Activated CD8-positive, alpha-beta memory T cell treated with anti-CD3 and anti-CD28 coated beads, Interleukin-2, amount 50 U/mL, for 1 hour (primary cell): Measurements from ENCODE around the gene PACRG.

Experiments used
- DNase-seq: peaks from one replicate; pipeline ENCODE4 v3.0.0-alpha.2; 2020; ENCODE audit errors: extremely low read depth

Gene PACRG

GRCh38 chr6:163008626-163009025 is 280.9 kb downstream of the PACRG start:
- no peak for DNase-seq

DNA sequence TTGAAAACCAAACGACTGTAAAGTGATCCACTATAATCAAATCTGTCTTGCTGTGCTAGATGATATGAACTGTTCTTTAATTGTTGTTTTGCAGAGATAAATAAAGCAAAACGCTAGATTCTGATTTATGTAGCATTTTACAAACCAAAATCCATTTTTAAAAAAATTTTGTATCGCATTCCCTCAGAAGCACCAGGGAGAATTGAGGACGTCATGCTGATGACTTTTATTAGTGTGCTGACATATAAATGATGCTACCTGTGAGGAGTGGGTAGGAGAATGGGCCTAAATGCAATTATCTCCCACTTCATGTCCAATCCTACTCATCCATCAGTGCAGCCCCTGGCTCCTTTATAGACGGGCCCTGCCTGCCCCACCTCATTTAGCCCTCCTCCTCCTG is 282.4 kb downstream of the PACRG start:
- DNase-seq: no peak

GRCh38 chr6:163014736-163015135 is 287.0 kb downstream of the PACRG start:
- DNase-seq: no peak

DNA sequence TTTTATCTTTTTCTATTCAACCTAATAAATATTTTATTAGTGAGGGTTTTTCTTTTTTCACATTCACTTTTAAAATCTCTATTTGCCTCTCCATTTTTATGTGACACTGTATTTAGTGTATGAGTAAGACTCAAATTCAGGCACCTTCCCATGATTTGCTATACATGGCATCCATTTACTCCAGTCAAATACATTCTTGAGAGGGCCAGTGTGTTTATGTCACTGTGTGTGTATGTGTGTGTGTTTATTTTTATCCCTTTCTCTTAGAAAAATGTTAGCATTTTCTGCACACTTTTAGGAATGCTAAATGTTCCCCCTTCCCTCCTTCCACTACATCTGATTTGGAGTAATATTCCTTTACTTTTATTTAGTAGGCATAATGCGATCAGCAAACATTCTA is 290.0 kb downstream of the PACRG start:
- DNase-seq: no peak

DNA sequence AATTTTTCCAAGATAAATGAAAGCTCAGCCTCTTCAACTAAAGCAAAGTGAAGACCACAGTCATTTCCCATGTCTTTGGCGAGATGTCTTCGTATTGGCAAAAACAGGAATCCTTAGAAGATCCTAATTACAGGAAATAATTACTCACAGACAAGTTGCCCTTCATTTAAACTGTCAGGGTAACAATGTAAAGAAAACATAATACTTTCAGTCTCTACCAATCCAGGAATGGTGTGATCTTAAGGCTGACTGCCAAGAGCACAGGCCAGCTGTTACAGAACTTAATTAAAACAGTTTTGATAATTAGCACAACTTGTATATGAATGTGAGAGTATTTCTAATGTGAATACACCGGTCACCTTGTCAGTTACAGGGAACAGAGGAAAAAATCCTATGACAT is 292.2 kb downstream of the PACRG start:
- DNase-seq: no peak

GRCh38 chr6:163021054-163021453 is 293.3 kb downstream of the PACRG start:
- DNase-seq: no peak

GRCh38 chr6:163023700-163024099 is 295.9 kb downstream of the PACRG start:
- no peak for DNase-seq

- no peak for DNase-seq
Measured at GRCh38 chr6:163026893-163027292, 299.1 kb downstream of the PACRG start.

DNA sequence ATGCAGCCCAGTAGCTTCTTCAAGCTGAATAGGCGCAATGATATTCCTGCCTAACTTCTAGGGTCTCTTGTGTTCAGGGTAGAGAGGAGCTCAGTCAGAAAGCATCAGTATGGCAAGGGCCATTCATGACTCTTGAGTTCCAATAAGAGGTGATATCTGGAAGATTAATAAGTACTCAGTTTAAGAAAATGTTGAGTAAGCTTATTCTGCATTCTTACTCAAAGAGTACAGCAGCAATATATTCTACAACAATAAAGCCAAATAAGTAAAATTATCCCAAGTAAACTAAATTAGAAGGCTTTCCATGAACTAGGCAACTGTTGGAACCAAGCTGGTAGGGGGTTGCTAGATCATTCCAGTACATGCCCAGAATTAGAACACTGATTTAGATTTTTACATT is 303.2 kb downstream of the PACRG start:
- DNase-seq: no peak

DNA sequence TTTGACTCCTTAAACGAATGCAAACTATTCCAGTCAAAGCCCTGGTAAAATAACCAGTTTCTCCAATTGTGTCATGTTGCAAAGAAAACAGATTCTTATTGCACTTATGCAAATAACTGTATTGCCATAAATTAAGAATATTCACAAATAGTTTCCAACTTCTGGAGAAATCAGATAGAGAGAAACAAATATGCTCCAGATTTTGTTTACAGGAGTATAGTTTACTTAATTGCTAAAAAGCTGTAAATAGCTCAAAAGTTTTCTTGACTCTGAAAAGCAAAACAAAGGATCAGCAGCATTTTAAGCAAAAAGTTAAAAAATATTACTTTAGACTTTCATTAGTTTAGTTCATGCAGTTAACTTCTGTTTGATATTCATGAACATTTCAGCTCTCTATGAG is 304.2 kb downstream of the PACRG start:
- DNase-seq: no peak

GRCh38 chr6:163036160-163036645 is 308.4 kb downstream of the PACRG start:
- no peak for DNase-seq

DNA sequence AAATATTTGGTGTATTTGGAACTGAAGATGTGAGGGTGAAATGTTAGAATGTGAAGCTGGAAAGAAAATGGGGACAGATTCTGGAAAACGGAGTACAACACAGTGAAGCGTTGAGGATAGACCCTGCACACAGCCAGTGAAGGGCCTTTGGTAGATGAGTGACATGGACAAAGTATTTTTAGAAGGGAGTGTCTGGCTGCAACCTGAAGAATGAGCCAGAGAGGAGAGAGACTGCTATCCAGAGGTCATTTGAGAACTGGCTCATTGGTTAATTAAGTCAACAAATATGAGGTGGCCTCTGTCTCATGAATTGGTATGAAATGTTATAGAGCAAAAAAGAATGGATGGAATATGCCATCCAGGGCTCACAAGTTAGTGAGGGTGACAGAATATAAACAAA is 310.5 kb downstream of the PACRG start:
- DNase-seq: no peak

DNA sequence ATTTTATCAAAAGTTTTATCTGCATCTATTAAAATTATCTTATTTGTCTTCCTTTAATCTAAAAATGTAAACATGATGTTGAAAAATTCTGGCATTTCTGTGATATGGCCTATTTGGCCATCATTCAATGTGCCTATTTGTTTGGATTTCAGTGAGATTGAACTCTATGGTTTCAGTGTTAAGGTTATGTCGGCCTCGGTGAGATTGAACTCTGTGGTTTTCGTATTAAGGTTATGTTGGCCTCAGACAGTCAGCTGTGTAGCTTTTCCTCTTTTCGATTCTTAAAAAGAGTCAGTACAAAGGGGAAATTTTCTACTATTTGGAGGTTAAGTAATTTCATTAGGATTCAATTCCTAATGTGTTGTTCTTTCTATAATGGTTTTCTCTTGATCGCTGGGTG is 320.6 kb downstream of the PACRG start:
- DNase-seq: no peak

- no peak for DNase-seq
Measured at GRCh38 chr6:163053667-163054344, 326.0 kb downstream of the PACRG start.

DNA sequence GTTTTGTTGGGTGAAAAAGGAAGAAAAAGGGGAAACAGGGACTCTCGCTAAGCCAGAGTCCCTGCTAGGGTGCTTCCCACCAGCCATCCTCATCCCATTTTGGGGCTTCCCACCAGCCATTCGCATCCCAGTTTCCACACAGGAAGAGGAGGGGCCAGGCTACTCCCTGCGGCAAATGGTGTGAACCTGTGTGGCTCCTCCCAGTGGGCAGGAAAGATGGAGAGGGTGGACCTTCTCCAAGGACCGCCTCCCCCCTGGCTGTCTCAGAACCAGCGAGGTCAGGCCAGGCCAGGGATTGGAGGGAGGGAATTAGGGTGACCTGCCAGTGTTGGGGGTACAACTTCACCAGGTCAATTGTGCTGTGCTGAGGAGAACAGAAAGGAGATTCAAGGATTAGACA is 326.9 kb downstream of the PACRG start:
- DNase-seq: no peak

DNA sequence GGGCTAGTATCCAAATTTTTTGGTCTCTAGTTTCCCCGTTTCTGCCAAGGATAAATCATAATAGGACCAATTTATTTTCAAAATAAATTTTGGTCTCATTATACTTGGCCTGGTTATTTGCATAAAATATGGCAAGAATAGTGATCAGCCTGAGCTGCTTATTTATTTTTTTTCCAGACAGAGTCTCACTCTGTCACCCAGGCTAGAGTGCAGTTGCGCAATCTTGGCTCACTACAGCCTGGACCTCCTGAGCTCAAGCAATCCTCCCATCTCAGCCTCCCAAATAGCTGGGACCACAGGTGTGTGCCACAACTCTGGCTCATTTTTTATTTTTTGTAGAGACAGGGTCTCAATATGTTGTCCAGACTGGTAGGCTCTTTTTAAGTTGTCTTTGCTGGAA is 329.5 kb downstream of the PACRG start:
- no peak for DNase-seq

DNA sequence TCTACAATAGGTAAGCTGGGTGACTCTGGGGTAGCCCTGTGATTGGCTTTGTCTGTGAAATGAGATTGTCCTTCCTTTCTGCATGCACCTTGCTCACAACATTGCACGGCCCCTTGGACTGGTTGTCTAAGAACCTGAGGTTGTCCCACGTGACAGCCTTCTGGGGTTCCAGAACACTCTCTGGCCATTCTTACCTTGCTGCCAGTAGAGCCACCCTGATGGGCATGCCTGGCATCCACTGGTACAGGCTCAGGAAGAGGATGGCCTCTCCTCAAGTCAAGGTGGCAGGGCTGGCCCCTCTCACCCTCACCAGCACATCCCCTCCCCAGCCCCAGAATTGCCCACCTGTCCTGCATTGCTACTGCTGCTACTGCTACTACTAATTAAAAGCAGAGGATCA is 335.0 kb downstream of the PACRG start:
- DNase-seq: no peak

GRCh38 chr6:163063561-163063960 is 335.8 kb downstream of the PACRG start:
- no peak for DNase-seq

DNA sequence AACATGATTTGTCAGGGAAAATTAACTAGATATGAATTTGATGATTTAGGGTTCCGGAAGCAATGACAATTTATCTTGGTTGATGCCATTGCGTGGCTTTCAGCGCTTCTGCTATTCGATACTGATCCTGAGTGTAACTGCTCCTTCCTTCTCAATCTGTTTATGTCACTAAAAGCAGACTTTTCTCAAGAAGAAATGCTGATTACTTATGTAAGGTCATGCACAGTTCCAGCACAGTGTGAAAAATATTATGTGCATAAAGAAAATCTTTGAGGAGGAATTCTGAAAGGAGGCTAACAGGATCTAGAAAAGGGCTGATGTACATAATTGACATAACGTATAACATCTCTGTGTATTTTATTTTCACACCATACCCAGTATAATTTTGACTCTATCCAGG is 336.6 kb downstream of the PACRG start:
- no peak for DNase-seq

GRCh38 chr6:163066200-163066599 is 338.4 kb downstream of the PACRG start:
- no peak for DNase-seq

DNA sequence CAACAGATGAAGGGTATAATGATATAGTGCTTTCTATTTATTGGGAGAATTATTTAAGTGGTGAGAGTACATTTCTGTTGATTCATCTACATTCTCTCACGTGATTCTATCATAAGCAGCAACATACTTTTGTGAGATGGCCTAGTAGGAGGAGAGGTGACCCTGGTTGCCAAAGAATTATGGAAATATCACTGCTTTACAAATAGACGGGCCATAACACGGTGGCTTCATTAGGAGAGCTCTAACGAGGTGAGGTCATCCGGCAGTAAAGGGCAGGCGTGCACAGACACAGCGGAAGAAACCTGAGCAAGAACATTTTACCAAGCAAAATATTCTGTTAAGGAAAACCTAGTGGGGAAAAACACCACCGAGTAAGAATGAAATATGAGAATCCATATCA is 349.4 kb downstream of the PACRG start:
- DNase-seq: no peak

GRCh38 chr6:163078712-163079111 is 350.9 kb downstream of the PACRG start:
- DNase-seq: no peak

DNA sequence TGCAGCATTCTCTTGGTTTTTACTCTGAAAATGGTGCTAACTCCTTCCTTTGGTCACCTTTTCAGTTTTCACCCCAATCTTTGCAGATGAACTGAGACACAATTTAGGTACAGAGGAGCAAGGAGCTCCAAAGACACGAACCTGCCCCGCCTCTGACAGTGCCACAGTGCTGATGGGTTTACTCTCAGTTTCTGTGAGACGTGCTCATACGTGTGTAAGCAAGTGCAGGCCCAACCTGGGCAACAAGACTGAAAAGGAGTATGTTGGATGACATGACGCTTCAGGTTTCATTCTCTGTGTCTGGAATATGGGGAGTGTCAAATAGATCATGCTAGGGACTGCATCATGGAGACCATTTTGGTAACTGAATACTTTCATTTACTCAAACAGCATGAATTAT is 352.5 kb downstream of the PACRG start:
- no peak for DNase-seq

GRCh38 chr6:163083141-163083540 is 355.4 kb downstream of the PACRG start:
- DNase-seq: no peak
